ENCODE measurements around the gene TFPT. TPM values are rescaled to one million over a fixed set of nuclear protein-coding genes. Genes with fewer than 3 reads are reported as not detected.

The TFPT gene
- 10 to 100 TPM; 42.4 to 46.4 TPM for total RNA-seq

GRCh38 chr19:54115109-54116063 is at the start of gene TFPT, which contains the start of gene PRPF31:
Gene TFPT (minus strand): TSS chr19:54115657. CDS start chr19:54115269, 388 bp downstream.
Gene PRPF31 (plus strand): TSS chr19:54115754. CDS start chr19:54118279, 2,525 bp downstream.

GRCh38 chr19:54159352-54160181 is 44.1 kb upstream of the TFPT start, which contains the start of gene LENG1:
Gene LENG1 (minus strand): TSS chr19:54159721. CDS start chr19:54159695, 26 bp downstream.

GRCh38 chr19:54137699-54138488 is 22.4 kb upstream of the TFPT start, which contains the start of gene CNOT3:
Gene CNOT3 (plus strand): TSS chr19:54137762. CDS start chr19:54142979, 5,217 bp downstream.

GRCh38 chr19:54102421-54103169 is 12.9 kb downstream of the TFPT start, which contains the start of gene NDUFA3:
Gene NDUFA3 (plus strand): TSS chr19:54102855. CDS start chr19:54102879, 24 bp downstream.

GRCh38 chr19:54100561-54100960 is 14.9 kb downstream of the TFPT start, which contains the start of gene OSCAR:
Gene OSCAR (minus strand): TSS chr19:54100803. CDS start chr19:54100792, 11 bp downstream.

GRCh38 chr19:54081032-54081431 is 34.4 kb downstream of the TFPT start, which contains the start of gene TARM1:
Gene TARM1 (minus strand): TSS chr19:54081365. CDS start chr19:54081340, 25 bp downstream.

GRCh38 chr19:54063350-54064116 is 51.9 kb downstream of the TFPT start, which contains the start of gene VSTM1:
Gene VSTM1 (minus strand): TSS chr19:54063897. CDS start chr19:54063777, 120 bp downstream.

Other genes with a start within 250 kb of the TFPT start
- 10 to 100 TPM; 91.4 to 99.9 TPM for gene MYADM, start 247.8 kb downstream of the TFPT start, total RNA-seq
- under 1 TPM in 1 of 2 experiments, not detected in 1; 0.20 TPM for gene PRKCG, start 233.5 kb downstream of the TFPT start, total RNA-seq
- not detected for gene CACNG7, start 206.4 kb downstream of the TFPT start, total RNA-seq
- gene CACNG8, start 152.7 kb downstream of the TFPT start, total RNA-seq = not detected
- not detected for gene CACNG6, start 124.0 kb downstream of the TFPT start, total RNA-seq
- not detected for gene VSTM1, start 51.8 kb downstream of the TFPT start, total RNA-seq
- gene TARM1, start 34.3 kb downstream of the TFPT start, total RNA-seq = not detected
- gene OSCAR, start 14.9 kb downstream of the TFPT start, total RNA-seq = under 1 TPM in 1 of 2 experiments, not detected in 1; 0.23 TPM
- gene NDUFA3, start 12.8 kb downstream of the TFPT start, total RNA-seq = 100 to 1,000 TPM; 121 TPM
- 10 to 100 TPM; 63.1 to 68.3 TPM for gene PRPF31, start 97 bp upstream of the TFPT start, total RNA-seq
- 10 to 100 TPM; 59.2 to 65.5 TPM for gene CNOT3, start 22.1 kb upstream of the TFPT start, total RNA-seq
- 1 to 10 TPM; 8.6 to 8.8 TPM for gene LENG1, start 44.1 kb upstream of the TFPT start, total RNA-seq
- gene TMC4, start 57.5 kb upstream of the TFPT start, total RNA-seq = 1 to 10 TPM; 3.1 to 3.6 TPM
- gene MBOAT7, start 73.9 kb upstream of the TFPT start, total RNA-seq = 10 to 100 TPM; 46.0 to 46.9 TPM
- gene TSEN34, start 75.7 kb upstream of the TFPT start, total RNA-seq = 10 to 100 TPM in 1 of 2 experiments, 1 to 10 TPM in 1; 9.9 to 11.6 TPM
- gene RPS9, start 85.2 kb upstream of the TFPT start, total RNA-seq = 1,000 to 10,000 TPM; 1,383 to 1,428 TPM
- gene LILRB3, start 107.3 kb upstream of the TFPT start, total RNA-seq = 1 to 10 TPM; 4.8 to 4.9 TPM
- under 1 TPM; 0.19 to 0.33 TPM for gene LILRA6, start 127.1 kb upstream of the TFPT start, total RNA-seq
- not detected for gene LILRB5, start 141.6 kb upstream of the TFPT start, total RNA-seq
- gene LILRB2, start 165.5 kb upstream of the TFPT start, total RNA-seq = not detected
- gene LILRA5, start 197.5 kb upstream of the TFPT start, total RNA-seq = not detected
- gene LILRA4, start 223.5 kb upstream of the TFPT start, total RNA-seq = not detected
- 100 to 1,000 TPM in 1 of 2 experiments, 10 to 100 TPM in 1; 99.2 to 100 TPM for gene LAIR1, start 249.3 kb upstream of the TFPT start, total RNA-seq

Measured in activated naive CD4-positive, alpha-beta T cell treated with anti-CD3 and anti-CD28 coated beads, Interleukin-2, amount 10 ng/mL, durations not matched to agents 5 hours and 36 hours (primary cell).